HepG2 (cell line): ENCODE data around the gene PDIA2. TPM values are rescaled to one million over a fixed set of nuclear protein-coding genes. Genes with fewer than 3 reads are reported as not detected.
"Not testable (repeated sequence)": the region's sequence is repeated elsewhere in the genome, so short reads cannot be mapped to it uniquely, and the experiment has no call there.

Experiments
- ATAC-seq: fragments of 200-7000 bp; cut with Tn5 transposase; 3 replicates; pipeline ENCODE4 v1.9.1; 2020; ENCODE audit warnings: mild to moderate bottlenecking, moderate library complexity
- BruUV-seq: library from RNA; stranded (reverse); fragments of 400-500 nt; replicated peaks from 2 replicates; lab custom pipeline; 2021; lab: Mats Ljungman, UMichigan
- CTCF ChIA-PET: fragments of 300-600 bp; formaldehyde crosslinking; extraction: SDS; loops from one replicate; lab custom pipeline; 2021; ENCODE audit warnings: low total read pairs, inconsistent platforms, low intra/inter-chr PET ratio; lab: Yijun Ruan, JAX
- POLR2A ChIA-PET: fragments of 350-600 bp; sonication (Branson Sonifier 250); formaldehyde crosslinking; loops from one replicate; lab custom pipeline; 2020; ENCODE audit warnings: antibody characterized with exemption, inconsistent platforms; lab: Yijun Ruan, JAX
- DNase-seq: peaks from one replicate; pipeline ENCODE4 v3.0.0-alpha.2; 2015; ENCODE audit warnings: low spot score
- FAIRE-seq: peaks from 3 replicates; lab custom pipeline; 2011; peaks lifted over from hg19 to GRCh38; lab: Jason Lieb, UNC
- H2AFZ ChIP-seq: one replicate; pipeline ENCODE4 v1.6.1; 2011; ENCODE audit warnings: low read length, inconsistent platforms
- H3K27ac ChIP-seq: fragments of 300-600 bp; 3 replicates; pipeline ENCODE4 v1.8.0; 2011; ENCODE audit warnings: mixed run types, mild to moderate bottlenecking, mixed read lengths, low read length, inconsistent platforms; ENCODE audit not compliant: insufficient read depth; ENCODE audit errors: extremely low read length
- H3K27me3 ChIP-seq, 2 experiments: fragments of 200-600 bp in 1 of 2; 2 replicates in 1 of 2; 3 replicates in 1 of 2; pipeline versions ENCODE4 v1.6.0 to v1.8.0; 2011; ENCODE audit warnings: low read length in 2 of 2, mild to moderate bottlenecking in 2 of 2, moderate library complexity in 2 of 2, inconsistent platforms in 1 of 2; ENCODE audit not compliant: insufficient read depth in 2 of 2, control insufficient read depth in 1 of 2
- H3K36me3 ChIP-seq, 2 experiments: fragments of 200-600 bp in 1 of 2; replicated peaks in 1 of 2; 2 replicates in 1 of 2; 3 replicates in 1 of 2; pipeline versions ENCODE4 v1.5.1 to v1.8.0; 2011; ENCODE audit warnings: low read length in 2 of 2, inconsistent platforms in 1 of 2; ENCODE audit not compliant: insufficient read depth in 2 of 2, control insufficient read depth in 1 of 2
- H3K4me1 ChIP-seq: 2 replicates; pipeline ENCODE4 v1.5.1; 2012; ENCODE audit warnings: low read length, inconsistent platforms; ENCODE audit not compliant: insufficient read depth
- H3K4me2 ChIP-seq: 2 replicates; pipeline ENCODE4 v1.6.0; 2011; ENCODE audit warnings: low read depth, low read length, inconsistent platforms
- H3K4me3 ChIP-seq, 3 experiments: fragments of 200-600 bp in 1 of 3; sonication (generic), shearing (Covaris generic) in 1 of 3; replicated peaks in 1 of 3; 2 replicates each; pipeline ENCODE4 v1.5.1; 2011 to 2016; ENCODE audit warnings: low read length in 3 of 3, inconsistent platforms in 2 of 3, low read depth in 2 of 3, mild to moderate bottlenecking in 2 of 3, control low read depth in 1 of 3, mixed read lengths in 1 of 3; ENCODE audit not compliant: insufficient read depth in 1 of 3
- H3K79me2 ChIP-seq: one replicate; pipeline ENCODE4 v1.6.1; 2011; ENCODE audit warnings: low read length, inconsistent platforms; ENCODE audit not compliant: insufficient read depth
- H3K9ac ChIP-seq: 2 replicates; pipeline ENCODE4 v1.6.0; 2011; ENCODE audit warnings: mild to moderate bottlenecking, low read depth, low read length, inconsistent platforms; ENCODE audit not compliant: insufficient read depth
- H3K9me3 ChIP-seq: 2 replicates; pipeline ENCODE4 v1.5.1; 2012; ENCODE audit warnings: mild to moderate bottlenecking, low read length
- H4K20me1 ChIP-seq: 2 replicates; pipeline ENCODE4 v1.6.0; 2011; ENCODE audit warnings: inconsistent platforms, mild to moderate bottlenecking, low read length, moderate library complexity; ENCODE audit not compliant: insufficient read depth
- ATF5 ChIP-seq: sonication (generic); formaldehyde crosslinking; IDR thresholded peaks from 2 replicates; pipeline ENCODE4 v1.4.0; 2020; ENCODE audit warnings: mild to moderate bottlenecking, low read depth, missing genetic modification reagents
- HNF1A ChIP-seq, 2 experiments: sonication (generic) in 1 of 2; formaldehyde crosslinking in 1 of 2; IDR thresholded peaks; 2 replicates each; pipeline versions ENCODE4 v1.4.0 to v1.6.1; 2016 to 2020; ENCODE audit warnings: borderline replicate concordance in 1 of 2, low read depth in 1 of 2, mild to moderate bottlenecking in 1 of 2, missing genetic modification reagents in 1 of 2
- KDM6A ChIP-seq: IDR thresholded peaks from 2 replicates; pipeline ENCODE4 v1.6.1; 2016; ENCODE audit warnings: low read depth
- MXD4 ChIP-seq: IDR thresholded peaks from 2 replicates; pipeline ENCODE4 v1.6.1; 2016; ENCODE audit warnings: mild to moderate bottlenecking, missing biosample characterization, missing genetic modification reagents
- PRMT3 ChIP-seq: sonication (generic); formaldehyde crosslinking; IDR thresholded peaks from 2 replicates; pipeline ENCODE4 v1.8.1; 2022; ENCODE audit warnings: low read depth, mild to moderate bottlenecking, moderate library complexity, missing genetic modification reagents, borderline replicate concordance
- REL ChIP-seq: sonication (generic); formaldehyde crosslinking; conservative IDR thresholded peaks from 2 replicates; pipeline ENCODE4 v1.8.0; 2022; ENCODE audit warnings: mild to moderate bottlenecking, missing genetic modification reagents, moderate library complexity
- ZIK1 ChIP-seq: sonication (generic); formaldehyde crosslinking; IDR thresholded peaks from 2 replicates; pipeline ENCODE4 v1.5.0; 2020; ENCODE audit warnings: mild to moderate bottlenecking, low read depth, missing genetic modification reagents, borderline replicate concordance
- ZNF331 ChIP-seq: sonication (generic); formaldehyde crosslinking; IDR thresholded peaks from 2 replicates; pipeline ENCODE4 v1.4.0; 2020; ENCODE audit warnings: missing genetic modification reagents
- ZNF33A ChIP-seq: sonication (generic); formaldehyde crosslinking; IDR thresholded peaks from 2 replicates; pipeline ENCODE4 v1.5.1; 2020; ENCODE audit warnings: missing genetic modification reagents, mild to moderate bottlenecking, moderate library complexity, borderline replicate concordance
- ZNF468 ChIP-seq: sonication (generic); formaldehyde crosslinking; IDR thresholded peaks from 2 replicates; pipeline ENCODE4 v1.8.0; 2022; ENCODE audit warnings: mild to moderate bottlenecking, moderate library complexity, missing genetic modification reagents
- ZSCAN31 ChIP-seq: sonication (generic); formaldehyde crosslinking; IDR thresholded peaks from 2 replicates; pipeline ENCODE4 v1.5.0; 2020; ENCODE audit warnings: low read depth, mild to moderate bottlenecking, missing genetic modification reagents
- WGBS: methylation state at CpG from one replicate; pipeline ENCODE4 v1.1.6; 2017; ENCODE audit warnings: low lambda C conversion rate; 5-methylcytosine and 5-hydroxymethylcytosine counted together
- in situ Hi-C: cut with HindIII; loops from 2 replicates; pipeline ENCODE4 v1.10.0; 2017; ENCODE audit warnings: low pct_unique_long_range_greater_than_20kb; ENCODE audit not compliant: extremely low pct_ligation_motif_present
- intact Hi-C: fragments of 100-400 bp; cut with micrococcal nuclease; formaldehyde crosslinking; loops from one replicate; pipeline ENCODE4 v1.10.0; 2022; ENCODE audit not compliant: unreplicated experiment
- polyA plus RNA-seq, 8 experiments: library from polyadenylated mRNA; depleted of rRNA in 3 of 8; stranded (reverse) in 7 of 8; unstranded in 1 of 8; fragments of >200 nt; fragmentation: Illumina TruSeq in 4 of 8; extraction: Trizol in 4 of 8; gene quantifications; 2 replicates each; pipeline versions ENCODE4 v1.2.1 to v1.2.3, GENCODE V29; 2011 to 2016; ENCODE audit warnings: low read depth in 4 of 8, missing spikeins in 1 of 8, mixed read lengths in 1 of 8; ENCODE audit not compliant: insufficient read depth in 1 of 8
- total RNA-seq, 5 experiments: library from RNA; depleted of rRNA; stranded (reverse); fragments of >200 nt; fragmentation: Illumina TruSeq; extraction: Trizol; gene quantifications; 2 replicates each; pipeline ENCODE4 v1.2.3, GENCODE V29; 2016; ENCODE audit warnings: low read depth in 1 of 5

PDIA2 gene
- total and polyA plus RNA-seq, 2 of the 13 experiments (the other 11 are each of a cell fraction or from before 2014, with no cell fraction given) = 0.35 to 1.9 TPM

- H3K4me3 ChIP-seq, in situ Hi-C loops, H3K9ac ChIP-seq, FAIRE-seq, intact Hi-C loops, H3K27me3 ChIP-seq, ATAC-seq, H3K79me2 ChIP-seq, H3K27ac ChIP-seq, CTCF ChIA-PET, H3K4me1 ChIP-seq, H4K20me1 ChIP-seq, BruUV-seq, H3K9me3 ChIP-seq, H3K4me2 ChIP-seq, H2AFZ ChIP-seq, POLR2A ChIA-PET, DNase-seq: not testable (repeated sequence)
- WGBS = 94% methylated on average over 11 of the region's 13 CpGs
- peaks cover 15 to 33% of the 10 kb centered on the region in 2 experiments; a peak in 4 of 5 replicates for H3K36me3 ChIP-seq
These were observed 24.9 kb upstream of the PDIA2 start for GRCh38 chr16:258091-258490.

GRCh38 chr16:259226-259625 lies 23.7 kb upstream of the PDIA2 start:
- H3K9ac ChIP-seq = no peak overlapping the region
- H3K79me2 ChIP-seq = no peaks in the 10 kb centered on the region
- H3K4me3 ChIP-seq = no peak overlapping the region
- no peak for ATAC-seq
- CTCF ChIA-PET = no interaction called here
- H3K27me3 ChIP-seq = no peaks in the 10 kb centered on the region
- in situ Hi-C loops = no loop called here
- no peaks in the 10 kb centered on the region for H4K20me1 ChIP-seq
- WGBS = 91% methylated on average over 10 of the region's 10 CpGs
- no peak for DNase-seq
- H3K36me3 ChIP-seq = peaks cover 15 to 32% of the 10 kb centered on the region in 2 experiments; a peak in 4 of 5 replicates
- intact Hi-C loops = no loop called here
- no peak overlapping the region for H2AFZ ChIP-seq
- FAIRE-seq = no peak
- no peaks in the 10 kb centered on the region for H3K4me1 ChIP-seq
- no peak overlapping the region for H3K4me2 ChIP-seq
- TF ChIP-seq PRMT3 (CRISPR knock-in tag) = no peak
- TF ChIP-seq REL (CRISPR knock-in tag) = no peak
- no peak for TF ChIP-seq ZSCAN31 (CRISPR knock-in tag)
- TF ChIP-seq ATF5 = no peak
- TF ChIP-seq KDM6A (CRISPR knock-in tag) = no peak
- no peak for TF ChIP-seq MXD4 (CRISPR knock-in tag)
- TF ChIP-seq ZNF468 = no peak
- no peak for TF ChIP-seq HNF1A (IDR thresholded peaks at IDR 0.05; ENCODE audit: low read depth)
- TF ChIP-seq HNF1A (CRISPR knock-in tag; IDR thresholded peaks at IDR 0.05; ENCODE audit: borderline replicate concordance) = no peak
- no peak for TF ChIP-seq ZNF33A (CRISPR knock-in tag)
- no peak for TF ChIP-seq ZNF331 (CRISPR knock-in tag)
- TF ChIP-seq ZIK1 (CRISPR knock-in tag) = no peak
- TF ChIP-seq, all 625 proteins: peak for 0
- H3K9me3 ChIP-seq = no peaks in the 10 kb centered on the region
- no peak overlapping the region for H3K27ac ChIP-seq
- no TSS peak for BruUV-seq
- POLR2A ChIA-PET = no interaction called here
